GM23248 (cell line): ENCODE measurements around the gene SMCP.

Experiments
- EZH2 ChIP-seq: fragments of 200-600 bp; sonication (generic); IDR thresholded peaks from 2 replicates; pipeline ENCODE4 v1.6.1; 2018; ENCODE audit warnings: antibody characterized with exemption, mild to moderate bottlenecking; ENCODE audit not compliant: insufficient read depth, poor library complexity, severe bottlenecking
- EZH2phosphoT487 ChIP-seq: fragments of 200-600 bp; sonication (generic); IDR thresholded peaks from 2 replicates; pipeline ENCODE4 v1.6.1; 2018; ENCODE audit warnings: antibody characterized with exemption, moderate library complexity, mild to moderate bottlenecking, low read depth; ENCODE audit not compliant: insufficient read depth

- no peak for TF ChIP-seq EZH2phosphoT487
- TF ChIP-seq EZH2, result no peak
These were observed 8.0 kb downstream of the SMCP start for GRCh38 chr1:152886085-152886484.
